K562 (cell line): Measurements from ENCODE around the gene WDR20.

ENCODE experiments used
- POLR2A ChIP-seq: fragments of 450-650 bp; conservative IDR thresholded peaks from 2 replicates; pipeline ENCODE4 v1.6.1; 2016
- RFX7 ChIP-seq: fragments of 250-450 bp; sonication (Bioruptor Pico); IDR thresholded peaks from 2 replicates; pipeline ENCODE4 v1.5.1; 2021; ENCODE audit warnings: mild to moderate bottlenecking
- SMARCE1 ChIP-seq: fragments of 450-650 bp; IDR thresholded peaks from 2 replicates; pipeline ENCODE4 v1.7.1; 2016; ENCODE audit warnings: mild to moderate bottlenecking

DNA sequence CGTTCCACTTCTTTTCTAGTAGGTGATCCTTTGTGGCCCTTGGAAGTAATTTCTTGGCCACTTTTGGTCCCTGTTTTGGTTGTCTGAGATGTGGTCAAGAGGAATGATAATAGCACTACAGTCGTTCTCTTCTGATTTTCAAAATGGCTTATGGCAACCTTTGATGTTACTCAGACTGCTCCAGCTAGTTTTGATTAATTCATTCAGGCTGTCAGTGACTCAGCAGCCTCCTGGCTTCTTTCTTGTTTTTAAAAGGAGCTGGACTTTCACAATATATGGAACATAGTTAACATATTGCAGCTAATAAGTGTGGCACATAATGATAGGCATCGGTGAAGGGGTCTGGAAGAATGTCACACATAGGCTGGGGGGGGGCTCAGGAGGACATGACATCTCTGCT, 47.3 kb downstream of the WDR20 start:
- no peak for TF ChIP-seq RFX7
- no peak for TF ChIP-seq SMARCE1
- no peak for TF ChIP-seq POLR2A
